Left kidney (tissue), 2 donors: ENCODE measurements around the gene OSBPL2. TPM values are rescaled to one million over a fixed set of nuclear protein-coding genes. Genes with fewer than 3 reads are reported as not detected.

Experiments
- DNase-seq: peaks from one replicate; pipeline ENCODE4 v3.0.0-alpha.2; 2013
- polyA plus RNA-seq: library from polyadenylated mRNA; unstranded; fragments of 120-200 nt; gene quantifications from one replicate; pipeline ENCODE4 v1.2.1, GENCODE V29; 2013; ENCODE audit not compliant: insufficient read length

Gene OSBPL2
- polyA plus RNA-seq, 1 donor = 43.6 TPM

GRCh38 chr20:62300319-62300718 is 62.0 kb downstream of the OSBPL2 start:
- no peak for DNase-seq

- DNase-seq = no peak
These were observed 62.9 kb downstream of the OSBPL2 start for GRCh38 chr20:62301111-62301668.

- DNase-seq = peak; percentile 89
These were observed 63.5 kb downstream of the OSBPL2 start for GRCh38 chr20:62301773-62302340.

- DNase-seq = peak; percentile 98
These were observed 64.2 kb downstream of the OSBPL2 start, which contains the start of gene ADRM1 for GRCh38 chr20:62302341-62303061. ADRM1 (plus strand) TSS chr20:62302997; CDS start chr20:62303569, 572 bp downstream.

GRCh38 chr20:62303062-62303339 is 64.7 kb downstream of the OSBPL2 start:
- no peak for DNase-seq

GRCh38 chr20:62303340-62304226 is 65.3 kb downstream of the OSBPL2 start:
- no peak for DNase-seq

- DNase-seq = no peak
These were observed 66.2 kb downstream of the OSBPL2 start for GRCh38 chr20:62304331-62305148.

GRCh38 chr20:62305149-62305764 is 66.9 kb downstream of the OSBPL2 start:
- no peak for DNase-seq

GRCh38 chr20:62305765-62306413 is 67.6 kb downstream of the OSBPL2 start:
- DNase-seq = no peak

GRCh38 chr20:62306414-62307187 is 68.3 kb downstream of the OSBPL2 start:
- DNase-seq = no peak

- no peak for DNase-seq
These were observed 69.1 kb downstream of the OSBPL2 start for GRCh38 chr20:62307226-62308101.

GRCh38 chr20:62308102-62308822 is 69.9 kb downstream of the OSBPL2 start:
- DNase-seq = no peak

GRCh38 chr20:62309198-62309944 is 71.0 kb downstream of the OSBPL2 start:
- no peak for DNase-seq

- DNase-seq = no peak
These were observed 71.8 kb downstream of the OSBPL2 start for GRCh38 chr20:62309947-62310756.

GRCh38 chr20:62310757-62311121 is 72.4 kb downstream of the OSBPL2 start:
- DNase-seq = no peak

- DNase-seq = no peak
These were observed 72.8 kb downstream of the OSBPL2 start for GRCh38 chr20:62311150-62311549.
